ENCODE results near the gene COL19A1.

- TF ChIP-seq CTCF (conservative IDR thresholded peaks at IDR 0.05) (no peak), EZH2 (IDR thresholded peaks at IDR 0.05; ENCODE audit: low read depth) (no peak)
Measured at GRCh38 chr6:70111737-70112136, 245.4 kb downstream of the COL19A1 start.

All from PC-9 (cell line).